GM21390 (cell line): ENCODE data around the gene ULK1.
"Not testable (repeated sequence)": the region's sequence is repeated elsewhere in the genome, so short reads cannot be mapped to it uniquely, and the experiment has no call there.

Experiments
- ATAC-seq: cut with Tn5 transposase; IDR thresholded peaks from one replicate; pipeline ENCODE4 v1.9.1; 2021; ENCODE audit not compliant: unreplicated experiment

The ULK1 gene

GRCh38 chr12:131941116-131941986, 46.9 kb downstream of the ULK1 start:
- ATAC-seq = no peak

GRCh38 chr12:131941987-131942341, 47.5 kb downstream of the ULK1 start:
- no peak for ATAC-seq

DNA sequence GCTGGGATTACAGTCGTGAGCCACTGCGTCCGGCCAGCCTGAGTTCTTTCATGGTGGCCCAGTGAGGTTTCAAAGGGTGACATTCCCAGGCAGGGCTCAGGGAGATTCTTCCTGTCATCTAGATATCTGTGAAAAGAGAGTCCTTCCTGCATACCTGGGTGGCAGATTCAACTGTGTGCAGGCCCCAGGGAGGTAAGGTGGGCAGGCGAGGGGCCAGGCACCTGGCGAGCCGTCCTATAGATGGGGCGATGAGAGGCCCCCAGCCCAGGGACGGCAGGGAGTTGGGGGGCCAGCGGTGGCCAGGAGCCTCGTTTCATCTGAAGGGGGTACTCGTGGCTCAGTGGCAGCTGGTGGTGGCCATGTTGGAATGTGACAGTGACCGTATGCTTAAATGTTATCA, 48.2 kb downstream of the ULK1 start:
- ATAC-seq = no peak

DNA sequence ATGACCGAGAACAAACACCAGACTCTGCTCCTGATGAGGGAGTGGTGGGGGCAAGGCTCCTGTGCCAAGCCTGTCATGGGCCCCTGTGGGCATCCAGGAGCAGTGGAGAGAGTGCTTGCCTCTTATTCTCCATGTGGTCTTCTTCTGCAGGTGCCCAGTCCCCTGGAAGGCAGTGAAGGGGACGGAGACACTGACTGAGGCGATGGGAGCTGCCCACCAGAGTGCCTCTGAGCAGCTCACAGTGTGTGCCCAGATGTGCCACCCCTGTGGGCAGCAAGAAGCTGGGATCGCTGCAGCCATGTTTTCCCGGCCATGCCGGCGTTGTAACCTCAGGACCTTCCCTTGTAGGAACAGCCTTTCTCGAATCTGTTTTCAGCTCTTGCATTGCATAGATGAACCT, 49.0 kb downstream of the ULK1 start:
- ATAC-seq = no peak

- ATAC-seq = no peak
Observed at GRCh38 chr12:131943876-131944275, 49.5 kb downstream of the ULK1 start.

DNA sequence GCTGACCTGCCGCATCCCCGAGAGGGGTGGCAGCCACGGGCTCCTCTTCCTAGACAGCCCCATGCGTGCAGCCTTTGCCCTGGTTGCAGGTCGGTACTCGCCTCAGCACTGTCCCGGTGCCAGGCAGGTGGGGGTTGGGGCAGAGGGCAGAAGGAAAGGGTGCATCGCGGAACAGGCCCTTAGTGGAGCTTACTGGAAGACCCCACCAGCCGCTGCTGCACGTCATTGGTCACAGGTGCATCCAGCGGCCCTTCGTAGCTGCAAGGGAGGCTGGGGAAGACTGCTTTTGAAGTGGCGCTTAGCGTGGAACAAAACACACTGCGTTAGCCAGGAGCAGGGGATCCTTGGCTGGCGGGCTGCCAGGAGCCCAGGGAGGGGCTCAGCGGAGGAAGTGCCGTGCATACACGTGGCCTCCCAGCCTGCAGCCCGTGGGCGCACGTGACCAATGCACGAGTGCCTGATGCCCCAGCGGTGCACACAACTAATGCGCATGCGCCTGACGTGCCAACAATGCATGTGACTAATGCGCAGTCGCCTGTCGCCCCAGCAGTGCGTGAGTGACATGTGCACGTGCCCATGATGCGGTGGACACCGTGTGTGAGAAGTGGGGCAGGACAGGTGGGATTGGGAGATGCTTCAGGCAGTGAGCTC, 50.3 kb downstream of the ULK1 start:
- no peak for ATAC-seq

DNA sequence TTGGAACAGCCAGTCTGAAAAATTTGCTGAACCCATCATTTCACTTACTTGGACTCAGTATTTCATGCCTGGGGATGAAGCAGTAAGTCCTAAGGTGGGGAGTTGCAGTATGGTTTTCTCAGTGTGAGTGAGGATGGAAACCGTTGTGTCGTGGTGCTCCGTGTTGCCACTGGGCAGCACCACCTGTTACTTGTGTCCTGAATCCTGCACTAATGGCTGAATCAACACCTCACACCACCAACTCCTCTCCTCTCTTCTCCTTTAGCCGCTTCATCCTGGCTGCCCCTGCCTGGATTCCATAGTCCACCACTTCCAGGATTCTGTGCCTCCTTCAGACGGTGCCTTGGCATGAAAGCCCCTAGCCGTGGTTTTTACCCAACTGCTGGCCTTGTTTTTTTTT, 52.3 kb downstream of the ULK1 start:
- no peak for ATAC-seq

- no peak for ATAC-seq
Observed at GRCh38 chr12:131947482-131948027, 53.1 kb downstream of the ULK1 start.

GRCh38 chr12:131948166-131948712, 53.8 kb downstream of the ULK1 start:
- no peak for ATAC-seq

GRCh38 chr12:131948713-131949430, 54.5 kb downstream of the ULK1 start:
- not testable (repeated sequence) for ATAC-seq

- ATAC-seq = peak; percentile 82
Observed at GRCh38 chr12:131949431-131950181, 55.2 kb downstream of the ULK1 start, which contains the start of gene EP400. TSS of gene EP400 (plus strand) at chr12:131949942. CDS start at chr12:131960620, 10,678 bp downstream.

DNA sequence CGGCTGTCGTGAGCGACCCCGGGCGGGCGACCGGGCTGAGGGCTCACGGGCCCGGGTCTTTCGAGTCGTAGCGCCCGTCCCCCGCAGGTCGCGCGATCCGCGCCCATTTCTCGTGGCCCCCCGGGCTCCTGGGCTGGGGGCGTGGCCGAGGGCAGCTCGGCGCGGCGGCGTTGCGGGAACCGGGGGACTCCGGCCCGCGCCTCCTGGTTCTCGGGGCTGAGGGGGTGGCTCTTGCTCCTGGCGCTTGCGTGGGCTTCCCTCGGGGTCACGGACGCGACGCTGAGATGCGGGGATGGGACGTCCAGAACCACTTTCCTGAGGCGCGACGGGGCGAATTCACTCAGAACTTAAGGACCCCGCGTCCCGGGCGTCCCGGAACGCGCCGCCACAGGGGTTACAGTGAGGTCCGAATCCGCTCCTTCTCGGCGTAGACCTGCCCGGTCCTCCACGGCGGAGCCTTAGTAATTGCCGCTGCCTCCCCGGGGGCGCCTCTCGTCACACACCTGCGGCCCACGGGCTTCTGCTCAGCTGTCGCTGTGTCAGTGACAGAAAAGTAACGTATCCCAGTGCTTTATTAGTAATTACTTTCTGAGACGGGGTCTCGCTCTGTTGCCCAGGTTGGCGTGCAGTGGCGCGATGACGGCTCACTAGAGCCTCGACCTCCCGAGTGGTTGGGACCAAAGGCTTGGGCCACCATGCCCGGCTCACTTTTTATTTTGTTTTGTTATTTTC, 55.9 kb downstream of the ULK1 start:
- ATAC-seq = peak; percentile 35

DNA sequence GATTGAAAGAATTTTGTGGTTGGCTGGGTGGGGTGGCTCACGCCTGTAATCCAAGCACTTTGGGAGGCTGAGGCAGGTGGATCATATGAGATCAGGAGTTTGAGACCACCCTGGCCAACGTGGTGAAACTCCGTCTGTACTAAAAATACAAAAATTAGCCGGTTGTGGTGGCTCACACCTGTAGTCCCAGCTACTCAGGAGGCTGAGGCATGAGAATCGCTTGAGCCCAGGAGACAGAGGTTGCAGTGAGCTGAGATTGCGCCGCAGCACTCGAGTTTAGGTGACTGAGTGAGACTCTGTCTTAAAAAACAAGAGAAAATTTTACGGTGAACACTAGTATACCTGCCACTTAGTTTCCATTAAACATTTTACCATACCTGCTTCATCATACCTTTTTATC, 59.4 kb downstream of the ULK1 start:
- ATAC-seq = not testable (repeated sequence)

- not testable (repeated sequence) for ATAC-seq
Observed at GRCh38 chr12:131954460-131954859, 60.0 kb downstream of the ULK1 start.

- no peak for ATAC-seq
Observed at GRCh38 chr12:131959116-131959515, 64.7 kb downstream of the ULK1 start.

- no peak for ATAC-seq
Observed at GRCh38 chr12:131959641-131960589, 65.5 kb downstream of the ULK1 start.

DNA sequence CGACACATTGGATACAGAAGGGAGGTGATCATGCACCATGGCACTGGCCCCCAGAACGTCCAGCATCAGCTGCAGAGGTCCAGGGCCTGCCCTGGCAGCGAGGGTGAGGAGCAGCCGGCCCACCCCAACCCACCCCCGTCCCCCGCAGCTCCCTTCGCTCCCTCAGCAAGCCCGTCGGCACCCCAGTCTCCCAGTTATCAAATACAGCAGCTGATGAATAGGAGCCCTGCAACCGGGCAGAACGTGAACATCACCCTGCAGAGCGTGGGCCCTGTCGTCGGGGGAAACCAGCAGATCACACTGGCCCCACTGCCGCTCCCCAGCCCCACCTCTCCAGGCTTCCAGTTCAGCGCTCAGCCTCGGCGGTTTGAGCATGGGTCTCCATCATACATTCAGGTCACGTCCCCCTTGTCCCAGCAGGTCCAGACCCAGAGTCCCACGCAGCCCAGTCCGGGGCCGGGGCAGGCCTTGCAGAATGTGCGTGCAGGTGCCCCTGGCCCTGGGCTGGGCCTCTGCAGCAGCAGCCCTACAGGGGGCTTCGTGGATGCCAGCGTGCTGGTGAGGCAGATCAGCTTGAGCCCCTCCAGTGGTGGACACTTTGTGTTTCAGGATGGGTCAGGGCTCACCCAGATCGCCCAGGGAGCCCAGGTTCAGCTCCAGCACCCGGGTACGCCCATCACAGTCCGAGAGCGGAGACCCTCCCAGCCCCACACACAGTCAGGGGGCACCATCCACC, 66.3 kb downstream of the ULK1 start:
- not testable (repeated sequence) for ATAC-seq

GRCh38 chr12:131961328-131961727, 66.9 kb downstream of the ULK1 start:
- ATAC-seq = not testable (repeated sequence)
